Measurements from ENCODE around the gene HNMT. TPM values are rescaled to one million over a fixed set of nuclear protein-coding genes. Genes with fewer than 3 reads are reported as not detected.
A peak's percentile ranks its signal among the peaks of the same experiment; 100 is the strongest.
"Not testable (repeated sequence)": the region's sequence is repeated elsewhere in the genome, so short reads cannot be mapped to it uniquely, and the experiment has no call there.

HNMT gene
- polyA plus RNA-seq, 3 donors, result 59.0 to 65.0 (median 59.5) TPM

GRCh38 chr2:137968477-137969417 is 4.5 kb downstream of the HNMT start:
- DNase-seq, result no peak

- no peak for DNase-seq
Observed at GRCh38 chr2:137969418-137969765, 5.1 kb downstream of the HNMT start.

GRCh38 chr2:137969876-137970275 is 5.6 kb downstream of the HNMT start:
- DNase-seq, result no peak

GRCh38 chr2:137971259-137971658 is 7.0 kb downstream of the HNMT start:
- not testable (repeated sequence) for DNase-seq

- DNase-seq, result no peak
Observed at GRCh38 chr2:137973280-137973679, 9.0 kb downstream of the HNMT start.

GRCh38 chr2:137975280-137976271 is 11.3 kb downstream of the HNMT start:
- peak; percentile 51 for DNase-seq

- no peak for DNase-seq
Observed at GRCh38 chr2:137976274-137976673, 12.0 kb downstream of the HNMT start.

GRCh38 chr2:137977790-137978189 is 13.5 kb downstream of the HNMT start:
- no peak for DNase-seq

- no peak for DNase-seq
Observed at GRCh38 chr2:137980459-137980858, 16.2 kb downstream of the HNMT start.

- no peak for DNase-seq
Observed at GRCh38 chr2:137981112-137981656, 16.9 kb downstream of the HNMT start.

GRCh38 chr2:137983581-137983980 is 19.3 kb downstream of the HNMT start:
- DNase-seq, result no peak

- DNase-seq, result no peak
Observed at GRCh38 chr2:137986268-137986667, 22.0 kb downstream of the HNMT start.

- no peak for DNase-seq
Observed at GRCh38 chr2:137987011-137987410, 22.7 kb downstream of the HNMT start.

- DNase-seq, result no peak
Observed at GRCh38 chr2:137991078-137991477, 26.8 kb downstream of the HNMT start.

- no peak for DNase-seq
Observed at GRCh38 chr2:137992039-137992646, 27.9 kb downstream of the HNMT start.

GRCh38 chr2:137993715-137994476 is 29.6 kb downstream of the HNMT start:
- DNase-seq, result not testable (repeated sequence)

- DNase-seq, result not testable (repeated sequence)
Observed at GRCh38 chr2:137995368-137995767, 31.1 kb downstream of the HNMT start.

- not testable (repeated sequence) for DNase-seq
Observed at GRCh38 chr2:137996158-137996557, 31.9 kb downstream of the HNMT start.

- DNase-seq, result no peak
Observed at GRCh38 chr2:137997733-137998132, 33.5 kb downstream of the HNMT start.

- no peak for DNase-seq
Observed at GRCh38 chr2:137998503-137998902, 34.2 kb downstream of the HNMT start.

- no peak for DNase-seq
Observed at GRCh38 chr2:137999273-137999672, 35.0 kb downstream of the HNMT start.

Measured in renal pelvis (tissue), 4 donors.